Activated T-cell treated with anti-CD3 and anti-CD28 coated beads, Interleukin-2, amount 50 U/mL, for 72 hours (primary cell): Measurements from ENCODE around the gene S100Z. TPM values are rescaled to one million over a fixed set of nuclear protein-coding genes. Genes with fewer than 3 reads are reported as not detected.
"Not testable (repeated sequence)": the region's sequence is repeated elsewhere in the genome, so short reads cannot be mapped to it uniquely, and the experiment has no call there.

Source experiments
- ATAC-seq, 2 donors: fragments of 150-1000 bp; cut with Tn5 transposase; replicated peaks in 1 of 2; 2 replicates each; pipeline ENCODE4 v1.10.0; 2021; ENCODE audit warnings: moderate library complexity in 2 of 2, mild to moderate bottlenecking in 1 of 2
- DNase-seq, 2 donors: peaks; one replicate each; pipeline ENCODE4 v3.0.0; 2021 to 2022; ENCODE audit warnings: mixed read lengths in 1 of 2
- H3K27ac Mint-ChIP-seq: one replicate; pipeline ENCODE4 v1.8.0; 2022; ENCODE audit warnings: mild to moderate bottlenecking, moderate library complexity, mixed read lengths
- H3K27me3 Mint-ChIP-seq: one replicate; pipeline ENCODE4 v1.8.0; 2022; ENCODE audit warnings: low read depth, mixed read lengths
- H3K36me3 Mint-ChIP-seq, 2 donors: one replicate each; pipeline ENCODE4 v1.8.0; 2022; ENCODE audit warnings: mixed read lengths in 2 of 2, mild to moderate bottlenecking in 1 of 2; ENCODE audit not compliant: insufficient read depth in 2 of 2
- H3K4me1 Mint-ChIP-seq: one replicate; pipeline ENCODE4 v1.8.0; 2022; ENCODE audit warnings: low read depth, mixed read lengths
- H3K4me3 Mint-ChIP-seq, 2 donors: one replicate each; pipeline ENCODE4 v1.8.0; 2022; ENCODE audit warnings: mild to moderate bottlenecking in 2 of 2, mixed read lengths in 2 of 2, moderate library complexity in 2 of 2
- H3K9me3 Mint-ChIP-seq, 2 donors: one replicate each; pipeline ENCODE4 v1.8.0; 2022; ENCODE audit warnings: mixed read lengths in 2 of 2
- total RNA-seq, 2 donors: library from RNA; stranded (reverse); gene quantifications; one replicate each; pipeline ENCODE4 v1.2.3, GENCODE V29; 2022

Gene S100Z
- total RNA-seq, 2 donors from 2014 or later: 1.7 to 1.9 TPM

GRCh38 chr5:76920491-76920890 is 70.7 kb downstream of the S100Z start:
- H3K4me1 Mint-ChIP-seq: no peaks in the 10 kb centered on the region
- peaks cover 8% of the 10 kb centered on the region for H3K27me3 Mint-ChIP-seq
- no peak overlapping the region for H3K27ac Mint-ChIP-seq
- no peaks in the 10 kb centered on the region for H3K9me3 Mint-ChIP-seq
- H3K4me3 Mint-ChIP-seq: no peak overlapping the region
- ATAC-seq: no peak
- no peak for DNase-seq
- no peaks in the 10 kb centered on the region for H3K36me3 Mint-ChIP-seq

DNA sequence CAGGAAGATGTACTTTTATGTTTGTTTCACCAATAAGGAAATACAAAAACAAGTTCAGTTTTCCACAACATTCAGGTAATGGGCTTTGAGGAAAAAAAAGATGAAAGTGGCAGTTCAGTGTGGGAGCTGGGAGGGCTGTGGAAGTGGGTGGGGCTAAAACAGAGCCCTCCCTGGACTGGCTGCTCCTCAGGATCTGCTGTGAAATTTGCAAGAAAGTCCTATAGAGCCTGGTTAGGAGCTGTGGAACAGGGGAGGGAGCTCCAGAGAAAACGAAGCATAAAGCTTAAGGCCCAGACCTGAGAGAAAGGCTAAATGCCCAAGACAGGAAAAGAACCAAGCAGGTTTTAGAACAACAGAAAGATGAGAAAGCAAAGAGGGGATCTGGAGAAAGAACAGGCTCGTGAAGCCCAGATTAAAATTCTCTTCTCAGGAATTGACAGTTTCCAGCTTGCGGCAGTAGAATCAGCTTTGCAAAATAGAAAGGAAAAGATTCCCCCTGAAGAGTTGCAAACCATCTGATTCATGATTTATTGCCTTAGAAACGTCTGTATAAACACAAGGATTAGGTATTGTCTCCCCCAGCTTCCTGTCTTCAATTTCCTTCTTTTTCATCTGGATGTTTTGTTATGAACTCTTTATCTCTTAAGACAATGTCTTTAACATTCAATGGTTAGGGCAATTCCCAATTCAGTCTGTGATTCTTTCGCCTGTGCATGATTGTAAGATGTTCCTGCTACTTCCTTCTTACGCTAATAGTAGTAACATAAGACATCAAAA is 76.7 kb downstream of the S100Z start:
- H3K27ac Mint-ChIP-seq: no peak overlapping the region
- H3K27me3 Mint-ChIP-seq: peaks cover 6% of the 10 kb centered on the region
- ATAC-seq (no peak), DNase-seq (no peak)
- H3K36me3 Mint-ChIP-seq: no peaks in the 10 kb centered on the region
- no peaks in the 10 kb centered on the region for H3K4me1 Mint-ChIP-seq
- no peaks in the 10 kb centered on the region for H3K9me3 Mint-ChIP-seq
- no peak overlapping the region for H3K4me3 Mint-ChIP-seq

DNA sequence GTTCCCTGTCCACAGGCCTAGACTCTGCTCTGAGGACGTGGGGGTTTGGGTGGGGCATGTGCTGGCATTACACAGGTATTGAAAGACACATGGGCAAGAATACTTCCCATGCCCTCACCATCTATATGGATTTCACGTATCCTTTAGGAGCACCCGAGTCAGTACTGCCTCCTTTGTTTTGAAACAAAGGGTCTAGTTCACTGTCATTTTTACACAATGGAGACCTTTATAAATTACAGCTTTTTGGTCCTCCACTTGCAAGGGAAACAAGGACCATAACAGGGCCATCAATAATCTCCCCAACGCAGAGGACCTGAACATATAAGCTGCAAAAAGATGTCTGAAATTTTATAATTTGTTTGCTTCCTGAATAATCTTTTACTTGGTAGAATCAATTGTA is 78.1 kb downstream of the S100Z start:
- no peak overlapping the region for H3K27ac Mint-ChIP-seq

GRCh38 chr5:76930083-76930482 is 80.3 kb downstream of the S100Z start:
- Mint-ChIP-seq H3K9me3 (peaks cover 0 to 1% of the 10 kb centered on the region in 2 donors), H3K4me3 (no peak overlapping the region), H3K27me3 (peaks cover 12% of the 10 kb centered on the region), H3K4me1 (no peaks in the 10 kb centered on the region), H3K36me3 (no peaks in the 10 kb centered on the region), H3K27ac (no peak overlapping the region)
- ATAC-seq (no peak), DNase-seq (no peak)

More for the DNA sequence above, 78.1 kb downstream of the S100Z start:
- H3K4me1 Mint-ChIP-seq: no peaks in the 10 kb centered on the region
- no peaks in the 10 kb centered on the region for H3K36me3 Mint-ChIP-seq
- DNase-seq (no peak), ATAC-seq (no peak)
- no peak overlapping the region for H3K4me3 Mint-ChIP-seq
- no peaks in the 10 kb centered on the region for H3K9me3 Mint-ChIP-seq
- peaks cover 6% of the 10 kb centered on the region for H3K27me3 Mint-ChIP-seq

- peaks cover 21% of the 10 kb centered on the region for H3K27me3 Mint-ChIP-seq
- peaks cover 16% of the 10 kb centered on the region for H3K4me1 Mint-ChIP-seq
- no peak for ATAC-seq
- peaks cover 2% of the 10 kb centered on the region in 2 donors for H3K36me3 Mint-ChIP-seq
- H3K4me3 Mint-ChIP-seq: peak overlapping the region in 1 of 2 donors; percentile 13
- no peak for DNase-seq
- H3K9me3 Mint-ChIP-seq: peaks cover 1% of the 10 kb centered on the region in 2 donors
- H3K27ac Mint-ChIP-seq: no peak overlapping the region
Observed at GRCh38 chr5:76938177-76938576, 88.4 kb downstream of the S100Z start.

- ATAC-seq (no peak), DNase-seq (no peak)
- Mint-ChIP-seq H3K9me3 (peaks cover 0 to 1% of the 10 kb centered on the region in 2 donors), H3K27ac (no peak overlapping the region), H3K4me3 (no peak overlapping the region), H3K27me3 (peaks cover 33% of the 10 kb centered on the region), H3K4me1 (peaks cover 16% of the 10 kb centered on the region), H3K36me3 (peaks cover 2% of the 10 kb centered on the region in 2 donors)
Observed at GRCh38 chr5:76941000-76941399, 91.2 kb downstream of the S100Z start.

DNA sequence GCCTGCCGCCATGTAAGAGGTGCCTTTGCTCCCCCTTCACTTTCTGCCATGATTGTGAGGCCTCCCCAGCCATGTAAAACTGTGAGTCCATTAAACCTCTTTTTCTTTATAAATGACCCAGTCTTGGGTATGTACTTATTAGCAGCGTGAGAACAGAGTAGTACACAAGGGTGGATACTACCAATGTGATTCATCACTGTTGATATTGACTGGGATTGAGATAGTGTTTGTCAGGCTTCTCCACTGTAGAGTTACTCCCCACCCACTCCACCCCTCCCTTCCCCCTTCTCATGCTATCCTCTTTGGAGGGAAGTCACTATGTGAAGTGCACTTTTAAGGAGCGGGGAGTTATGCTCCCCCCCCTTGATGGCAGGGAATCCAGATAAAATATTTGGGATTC is 91.6 kb downstream of the S100Z start:
- Mint-ChIP-seq H3K27ac (no peak overlapping the region), H3K4me3 (no peak overlapping the region), H3K36me3 (peaks cover 2% of the 10 kb centered on the region in 2 donors), H3K27me3 (peaks cover 34% of the 10 kb centered on the region), H3K4me1 (peaks cover 16% of the 10 kb centered on the region), H3K9me3 (peaks cover 0 to 1% of the 10 kb centered on the region in 2 donors)
- ATAC-seq: no peak
- DNase-seq: no peak

- peaks cover 27% of the 10 kb centered on the region for H3K27me3 Mint-ChIP-seq
- peak in 1 of 2 donors; percentile 26 for ATAC-seq
- no peak overlapping the region for H3K27ac Mint-ChIP-seq
- H3K36me3 Mint-ChIP-seq: peaks cover 2% of the 10 kb centered on the region in 2 donors
- H3K4me3 Mint-ChIP-seq: no peak overlapping the region
- H3K9me3 Mint-ChIP-seq: peaks cover 0 to 1% of the 10 kb centered on the region in 2 donors
- DNase-seq: no peak
- H3K4me1 Mint-ChIP-seq: peaks cover 15% of the 10 kb centered on the region
Observed at GRCh38 chr5:76942581-76942980, 92.8 kb downstream of the S100Z start.

- Mint-ChIP-seq H3K4me3 (no peak overlapping the region), H3K9me3 (peaks cover 0 to 1% of the 10 kb centered on the region in 2 donors), H3K27ac (no peak overlapping the region), H3K27me3 (peaks cover 23% of the 10 kb centered on the region), H3K36me3 (peaks cover 2% of the 10 kb centered on the region in 2 donors), H3K4me1 (peaks cover 10% of the 10 kb centered on the region)
- DNase-seq (no peak), ATAC-seq (no peak)
Observed at GRCh38 chr5:76943006-76943405, 93.2 kb downstream of the S100Z start.

DNA sequence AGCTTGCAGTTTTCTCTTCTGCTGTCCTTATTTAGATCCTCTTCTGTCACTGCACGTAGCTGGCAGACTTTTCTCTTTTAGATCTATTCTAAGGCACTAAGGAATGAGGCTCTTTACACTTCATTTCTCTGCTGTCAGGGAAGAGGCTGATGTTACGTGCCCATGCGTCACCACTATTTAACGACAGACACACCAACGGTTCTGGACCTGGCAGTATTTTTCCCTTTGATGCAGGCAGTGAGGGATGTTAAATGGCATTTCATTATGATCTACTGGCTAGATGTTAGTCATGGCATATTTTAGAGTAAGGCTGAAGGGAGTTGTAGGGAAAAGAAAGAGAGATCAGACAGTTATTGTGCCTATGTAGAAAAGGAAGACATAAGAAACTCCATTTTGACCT is 94.8 kb downstream of the S100Z start:
- DNase-seq: no peak
- ATAC-seq: no peak
- Mint-ChIP-seq H3K27me3 (peaks cover 20% of the 10 kb centered on the region), H3K27ac (no peak overlapping the region), H3K9me3 (peaks cover 0 to 1% of the 10 kb centered on the region in 2 donors), H3K4me1 (peaks cover 5% of the 10 kb centered on the region), H3K36me3 (peaks cover 2% of the 10 kb centered on the region in 2 donors), H3K4me3 (no peak overlapping the region)

GRCh38 chr5:76945238-76945637 is 95.4 kb downstream of the S100Z start:
- DNase-seq, H3K4me3 Mint-ChIP-seq, H3K4me1 Mint-ChIP-seq, H3K36me3 Mint-ChIP-seq, H3K27ac Mint-ChIP-seq, H3K9me3 Mint-ChIP-seq, ATAC-seq: not testable (repeated sequence)
- H3K27me3 Mint-ChIP-seq: peaks cover 20% of the 10 kb centered on the region

- Mint-ChIP-seq H3K27ac (no peak overlapping the region), H3K36me3 (no peaks in the 10 kb centered on the region), H3K9me3 (peaks cover 0 to 1% of the 10 kb centered on the region in 2 donors), H3K4me1 (peaks cover 1% of the 10 kb centered on the region), H3K4me3 (no peak overlapping the region), H3K27me3 (peaks cover 23% of the 10 kb centered on the region)
- ATAC-seq (no peak), DNase-seq (no peak)
Observed at GRCh38 chr5:76946090-76946489, 96.3 kb downstream of the S100Z start.

DNA sequence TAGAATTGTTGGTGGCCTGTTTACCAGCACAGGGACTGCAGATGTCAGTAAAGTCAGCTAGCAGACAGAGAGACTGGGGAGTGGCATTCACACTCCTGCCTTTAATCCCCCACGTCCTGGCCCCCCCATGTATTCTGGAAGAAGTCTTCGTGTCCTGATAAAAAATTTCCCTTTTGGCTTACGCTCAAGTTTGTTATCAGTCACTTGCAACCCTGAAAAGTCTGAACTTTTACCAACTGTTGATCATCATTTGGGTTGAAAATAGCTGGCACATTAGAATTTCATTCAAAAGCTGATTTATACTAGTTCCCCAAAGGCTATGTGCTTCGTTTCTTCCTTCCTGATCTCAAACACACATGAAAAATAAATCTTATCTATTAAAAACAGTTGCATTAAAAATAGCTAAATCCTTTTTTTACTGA is 97.3 kb downstream of the S100Z start:
- Mint-ChIP-seq H3K4me1 (no peaks in the 10 kb centered on the region), H3K27ac (no peak overlapping the region), H3K4me3 (no peak overlapping the region), H3K27me3 (peaks cover 27% of the 10 kb centered on the region), H3K36me3 (no peaks in the 10 kb centered on the region), H3K9me3 (no peaks in the 10 kb centered on the region)
- DNase-seq (no peak), ATAC-seq (no peak)
